Measurements from ENCODE around the gene PCDHGB4.
"Not testable (repeated sequence)": the region's sequence is repeated elsewhere in the genome, so short reads cannot be mapped to it uniquely, and the experiment has no call there.

PCDHGB4 gene

GRCh38 chr5:141362719-141363118 is 24.8 kb upstream of the PCDHGB4 start:
- DNase-seq = no peak
- in situ Hi-C loops (cut with MboI; ENCODE audit: low pct_unique_long_range_greater_than_20kb, low sequenced_read_pairs) = loop anchor here (25.0 kb wide), 1 partner anchor 200 kb away; no protein-coding TSS in a partner anchor

DNA sequence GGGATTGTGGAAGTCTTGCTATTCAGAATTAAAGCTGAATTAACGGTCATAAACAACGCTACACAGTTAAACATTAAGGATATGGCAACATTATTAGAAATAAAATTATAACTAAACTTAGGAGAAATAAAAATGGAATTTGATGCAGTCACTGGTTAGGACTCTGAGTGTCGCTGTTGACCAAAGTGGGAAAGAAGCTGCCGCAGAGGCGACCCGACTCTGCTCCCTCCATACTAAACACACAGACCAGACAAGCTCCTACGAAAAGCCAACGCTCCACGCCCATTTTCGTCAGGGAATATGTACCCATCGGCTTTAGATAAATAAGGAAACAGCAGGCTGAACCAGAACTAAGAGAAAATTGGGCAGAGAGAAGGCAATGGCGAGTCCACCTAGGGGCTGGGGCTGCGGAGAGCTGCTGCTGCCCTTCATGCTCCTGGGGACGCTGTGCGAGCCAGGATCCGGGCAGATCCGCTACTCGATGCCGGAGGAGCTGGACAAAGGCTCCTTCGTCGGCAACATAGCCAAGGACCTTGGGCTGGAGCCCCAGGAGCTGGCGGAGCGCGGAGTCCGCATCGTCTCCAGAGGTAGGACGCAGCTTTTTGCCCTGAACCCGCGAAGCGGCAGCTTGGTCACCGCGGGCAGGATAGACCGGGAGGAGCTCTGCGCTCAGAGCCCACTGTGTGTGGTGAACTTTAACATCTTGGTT is 23.4 kb upstream of the PCDHGB4 start, which contains the start of gene PCDHGA5:
TSS of gene PCDHGA5 (plus strand) at position 211 of the 709 bp plus-strand sequence. CDS start at position 380, 169 bp downstream.
- in situ Hi-C loops (cut with MboI; ENCODE audit: low pct_unique_long_range_greater_than_20kb, low sequenced_read_pairs) = loop anchor here (25.0 kb wide), 1 partner anchor 198 kb away; no protein-coding TSS in a partner anchor
- DNase-seq = no peak

- in situ Hi-C loops (cut with MboI; ENCODE audit: low pct_unique_long_range_greater_than_20kb, low sequenced_read_pairs) = loop anchor here (25.0 kb wide), 1 partner anchor 196 kb away; no protein-coding TSS in a partner anchor
- no peak for DNase-seq
Measured at GRCh38 chr5:141366016-141366896, 21.2 kb upstream of the PCDHGB4 start.

GRCh38 chr5:141369994-141370848 is 17.3 kb upstream of the PCDHGB4 start, which contains the start of gene PCDHGB3:
TSS of gene PCDHGB3 (plus strand) at chr5:141370242. CDS start at chr5:141370395, 153 bp downstream.
- DNase-seq = no peak
- in situ Hi-C loops (cut with MboI; ENCODE audit: low pct_unique_long_range_greater_than_20kb, low sequenced_read_pairs) = loop anchor here (25.0 kb wide), 1 partner anchor 192 kb away; no protein-coding TSS in a partner anchor

DNA sequence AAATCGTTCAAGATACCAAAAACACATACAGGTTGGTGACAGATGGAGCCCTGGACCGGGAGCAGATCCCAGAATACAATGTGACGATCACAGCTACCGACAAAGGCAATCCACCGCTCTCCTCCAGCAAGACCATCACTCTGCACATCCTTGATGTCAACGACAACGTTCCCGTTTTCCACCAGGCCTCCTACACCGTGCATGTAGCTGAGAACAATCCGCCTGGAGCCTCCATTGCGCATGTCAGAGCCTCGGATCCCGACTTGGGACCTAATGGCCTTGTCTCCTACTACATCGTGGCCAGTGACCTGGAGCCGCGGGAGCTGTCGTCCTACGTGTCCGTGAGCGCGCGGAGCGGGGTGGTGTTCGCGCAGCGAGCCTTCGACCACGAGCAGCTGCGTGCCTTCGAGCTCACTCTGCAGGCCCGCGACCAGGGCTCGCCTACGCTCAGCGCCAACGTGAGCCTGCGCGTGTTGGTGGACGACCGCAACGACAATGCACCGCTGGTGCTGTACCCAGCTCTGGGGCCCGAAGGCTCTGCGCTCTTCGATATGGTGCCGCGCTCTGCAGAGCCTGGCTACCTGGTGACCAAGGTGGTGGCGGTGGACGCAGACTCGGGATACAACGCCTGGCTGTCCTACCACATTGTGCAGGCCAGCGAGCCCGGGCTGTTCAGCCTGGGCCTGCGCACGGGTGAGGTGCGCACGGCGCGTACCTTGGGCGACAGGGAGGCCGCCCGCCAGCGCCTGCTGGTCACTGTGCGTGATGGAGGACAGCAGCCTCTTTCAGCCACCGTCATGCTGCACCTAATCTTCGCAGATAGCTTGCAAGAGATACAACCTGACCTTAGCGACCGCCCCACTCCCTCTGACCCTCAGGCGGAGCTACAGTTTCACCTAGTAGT is 15.7 kb upstream of the PCDHGB4 start:
- in situ Hi-C loops (cut with MboI; ENCODE audit: low pct_unique_long_range_greater_than_20kb, low sequenced_read_pairs) = loop anchor here (25.0 kb wide), 1 partner anchor 190 kb away; no protein-coding TSS in a partner anchor
- no peak for DNase-seq

DNA sequence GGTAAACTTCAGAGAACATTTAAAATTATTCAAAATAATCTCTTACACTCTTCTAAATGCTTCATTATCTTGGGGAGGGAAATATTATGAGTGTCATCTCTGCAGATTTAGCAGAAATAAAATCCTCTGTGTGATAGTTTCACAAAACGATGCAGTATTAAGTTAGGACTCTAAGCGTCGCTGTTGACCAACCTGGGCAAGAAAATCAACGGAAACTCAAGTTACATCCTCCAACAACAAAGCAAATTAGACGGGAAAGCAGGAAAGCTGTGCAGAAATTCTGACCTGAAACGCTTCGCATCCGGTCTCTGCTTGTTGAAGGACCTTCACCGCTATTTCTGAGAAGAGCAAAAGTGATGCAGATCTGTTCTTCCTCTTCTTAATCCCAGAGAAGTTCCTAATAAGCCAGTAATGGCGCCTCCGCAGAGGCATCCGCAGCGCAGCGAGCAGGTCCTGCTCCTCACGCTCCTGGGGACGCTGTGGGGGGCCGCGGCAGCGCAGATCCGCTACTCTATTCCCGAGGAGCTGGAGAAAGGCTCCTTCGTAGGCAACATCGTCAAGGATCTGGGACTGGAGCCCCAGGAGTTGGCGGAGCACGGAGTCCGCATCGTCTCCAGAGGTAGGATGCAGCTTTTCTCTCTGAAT is 13.7 kb upstream of the PCDHGB4 start, which contains the start of gene PCDHGA6:
TSS of gene PCDHGA6 (plus strand) at position 219 of the 645 bp plus-strand sequence. CDS start at position 412, 193 bp downstream.
- no peak for DNase-seq

DNA sequence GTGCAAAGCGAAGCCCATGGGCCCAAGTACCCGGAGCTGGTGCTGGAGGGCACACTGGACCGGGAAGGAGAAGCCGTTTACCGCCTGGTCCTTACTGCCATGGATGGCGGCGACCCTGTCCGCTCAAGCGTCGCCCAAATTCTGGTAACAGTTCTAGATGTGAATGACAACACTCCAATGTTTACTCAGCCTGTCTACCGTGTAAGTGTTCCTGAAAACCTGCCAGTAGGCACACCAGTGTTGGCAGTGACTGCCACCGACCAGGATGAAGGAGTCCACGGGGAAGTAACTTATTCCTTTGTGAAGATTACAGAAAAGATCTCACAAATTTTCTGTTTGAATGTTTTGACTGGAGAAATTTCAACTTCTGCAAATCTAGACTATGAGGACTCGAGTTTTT is 12.9 kb upstream of the PCDHGB4 start:
- in situ Hi-C loops (cut with MboI; ENCODE audit: low pct_unique_long_range_greater_than_20kb, low sequenced_read_pairs) = loop anchor here (25.0 kb wide), 1 partner anchor 188 kb away; no protein-coding TSS in a partner anchor
- no peak for DNase-seq

More for the DNA sequence above, 13.7 kb upstream of the PCDHGB4 start, which contains the start of gene PCDHGA6:
- in situ Hi-C loops (cut with MboI; ENCODE audit: low pct_unique_long_range_greater_than_20kb, low sequenced_read_pairs) = loop anchor here (25.0 kb wide), 1 partner anchor 189 kb away; no protein-coding TSS in a partner anchor

GRCh38 chr5:141375444-141376155 is 11.9 kb upstream of the PCDHGB4 start:
- in situ Hi-C loops (cut with MboI; ENCODE audit: low pct_unique_long_range_greater_than_20kb, low sequenced_read_pairs) = not testable (repeated sequence)

DNA sequence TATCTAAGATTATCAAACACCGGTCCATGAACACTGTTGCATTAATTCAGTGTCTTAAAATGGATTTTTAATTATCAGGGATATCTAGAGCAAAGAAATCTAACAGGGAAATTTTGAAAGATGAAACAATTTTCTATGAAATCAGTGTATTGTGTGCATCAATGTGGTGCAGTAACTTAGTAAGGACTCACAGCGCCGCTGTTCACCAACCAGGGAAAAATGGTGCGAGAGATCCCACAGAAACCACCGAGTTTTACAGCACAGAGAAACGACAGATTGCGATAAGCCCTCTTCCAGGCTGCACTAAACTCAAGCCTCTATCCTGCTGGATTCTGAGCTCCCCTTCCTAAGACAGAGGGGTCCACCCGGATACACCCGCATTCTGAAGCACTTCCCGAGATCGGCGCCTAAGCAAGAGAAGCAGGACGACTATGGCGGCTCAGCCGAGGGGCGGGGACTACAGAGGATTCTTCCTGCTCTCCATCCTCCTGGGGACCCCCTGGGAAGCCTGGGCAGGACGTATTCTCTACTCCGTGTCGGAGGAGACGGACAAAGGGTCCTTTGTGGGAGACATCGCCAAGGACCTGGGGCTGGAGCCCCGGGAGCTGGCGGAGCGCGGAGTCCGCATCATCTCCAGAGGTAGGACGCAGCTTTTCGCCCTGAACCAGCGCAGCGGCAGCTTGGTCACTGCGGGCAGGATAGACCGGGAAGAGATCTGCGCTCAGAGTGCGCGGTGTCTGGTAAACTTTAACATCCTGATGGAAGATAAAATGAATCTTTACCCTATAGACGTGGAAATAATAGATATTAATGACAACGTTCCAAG is 4.8 kb upstream of the PCDHGB4 start, which contains the start of gene PCDHGA7:
TSS of gene PCDHGA7 (plus strand) at position 274 of the 826 bp plus-strand sequence. CDS start at position 432, 158 bp downstream.
- in situ Hi-C loops (cut with MboI; ENCODE audit: low pct_unique_long_range_greater_than_20kb, low sequenced_read_pairs) = no loop called here

More at GRCh38 chr5:141375444-141376155, 11.9 kb upstream of the PCDHGB4 start:
- not testable (repeated sequence) for DNase-seq

DNA sequence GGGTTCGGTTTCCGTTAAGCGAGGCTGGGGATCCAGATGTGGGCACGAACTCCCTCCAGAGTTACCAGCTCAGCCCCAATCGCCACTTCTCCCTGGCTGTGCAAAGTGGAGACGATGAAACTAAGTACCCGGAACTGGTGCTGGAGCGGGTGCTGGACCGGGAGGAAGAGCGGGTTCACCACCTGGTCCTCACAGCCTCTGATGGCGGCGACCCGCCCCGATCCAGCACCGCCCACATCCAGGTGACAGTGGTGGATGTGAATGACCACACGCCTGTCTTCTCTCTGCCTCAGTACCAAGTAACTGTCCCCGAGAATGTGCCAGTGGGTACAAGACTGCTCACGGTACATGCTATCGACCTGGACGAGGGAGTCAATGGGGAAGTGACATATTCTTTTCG is 4.2 kb upstream of the PCDHGB4 start:
- in situ Hi-C loops (cut with MboI; ENCODE audit: low pct_unique_long_range_greater_than_20kb, low sequenced_read_pairs) = no loop called here

More for the DNA sequence above, 4.8 kb upstream of the PCDHGB4 start, which contains the start of gene PCDHGA7:
- DNase-seq = no peak

DNA sequence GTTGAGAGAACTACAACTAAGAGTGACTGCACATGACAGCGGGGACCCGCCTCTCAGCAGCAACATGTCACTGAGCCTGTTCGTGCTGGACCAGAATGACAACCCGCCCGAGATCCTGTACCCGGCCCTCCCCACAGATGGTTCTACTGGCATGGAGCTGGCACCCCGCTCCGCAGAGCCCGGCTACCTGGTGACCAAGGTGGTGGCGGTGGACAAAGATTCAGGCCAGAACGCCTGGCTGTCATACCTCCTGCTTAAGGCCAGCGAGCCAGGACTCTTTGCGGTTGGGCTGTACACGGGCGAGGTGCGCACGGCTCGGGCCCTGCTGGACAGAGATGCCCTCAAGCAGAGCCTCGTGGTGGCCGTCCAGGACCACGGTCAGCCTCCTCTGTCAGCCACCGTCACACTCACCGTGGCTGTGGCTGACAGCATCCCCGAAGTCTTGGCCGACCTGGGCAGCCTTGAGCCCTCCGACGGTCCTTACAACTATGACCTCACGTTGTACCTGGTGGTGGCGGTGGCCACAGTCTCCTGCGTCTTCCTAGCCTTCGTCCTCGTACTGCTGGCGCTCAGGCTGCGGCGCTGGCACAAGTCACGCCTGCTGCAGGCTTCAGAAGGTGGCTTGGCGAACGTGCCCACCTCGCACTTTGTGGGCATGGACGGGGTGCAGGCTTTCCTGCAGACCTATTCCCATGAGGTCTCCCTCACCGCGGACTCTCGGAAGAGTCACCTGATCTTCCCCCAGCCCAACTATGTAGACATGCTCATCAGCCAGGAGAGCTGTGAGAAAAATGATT is 2.8 kb upstream of the PCDHGB4 start:
- in situ Hi-C loops (cut with MboI; ENCODE audit: low pct_unique_long_range_greater_than_20kb, low sequenced_read_pairs) = no loop called here

More for the DNA sequence above, 4.2 kb upstream of the PCDHGB4 start:
- no peak for DNase-seq

GRCh38 chr5:141388661-141389060 is 1.2 kb downstream of the PCDHGB4 start:
- in situ Hi-C loops (cut with MboI; ENCODE audit: low pct_unique_long_range_greater_than_20kb, low sequenced_read_pairs) = no loop called here
- no peak for DNase-seq

More for the DNA sequence above, 2.8 kb upstream of the PCDHGB4 start:
- DNase-seq = no peak

GRCh38 chr5:141389153-141390042 is 1.9 kb downstream of the PCDHGB4 start:
- no peak for DNase-seq
- in situ Hi-C loops (cut with MboI; ENCODE audit: low pct_unique_long_range_greater_than_20kb, low sequenced_read_pairs) = no loop called here

Measured in KBM-7 (cell line).